Measurements from ENCODE around the gene TIE1. TPM values are rescaled to one million over a fixed set of nuclear protein-coding genes. Genes with fewer than 3 reads are reported as not detected.

The TIE1 gene
- polyA plus RNA-seq, 3 donors: 0.16 TPM; not detected in 2

GRCh38 chr1:43282220-43283195, 18.3 kb upstream of the TIE1 start:
- no peaks in the 10 kb centered on the region for H3K4me1 ChIP-seq (ENCODE audit: control insufficient read depth in 1 of 2, insufficient read depth in 2 of 2, low read length in 2 of 2)
- no peaks in the 10 kb centered on the region for H4K20me1 ChIP-seq (ENCODE audit: insufficient read depth, low read length)
- H3K27me3 Mint-ChIP-seq (ENCODE audit: low read depth in 3 of 3): peaks cover 0 to 5% (median 4%) of the 10 kb centered on the region in 3 donors
- no peaks in the 10 kb centered on the region for H3K36me3 ChIP-seq (replicated peaks in 1 of 2; ENCODE audit: control insufficient read depth in 1 of 2, insufficient read depth in 2 of 2, low read length in 2 of 2)
- intact Hi-C loops (cut with micrococcal nuclease): no loop called here
- TF ChIP-seq CTCF (IDR thresholded peaks at IDR 0.05): no peak
- peaks cover 2% of the 10 kb centered on the region for H3K4me1 Mint-ChIP-seq
- no peaks in the 10 kb centered on the region for H3K9me3 ChIP-seq (replicated peaks in 1 of 2; ENCODE audit: control insufficient read depth in 1 of 2, insufficient read depth in 1 of 2, low read length in 2 of 2)
- H3K4me3 Mint-ChIP-seq: no peak overlapping the region
- no peaks in the 10 kb centered on the region for H3K27me3 ChIP-seq (ENCODE audit: control insufficient read depth in 2 of 2, insufficient read depth in 2 of 2, low read length in 2 of 2)
- no peak overlapping the region for H3K4me3 ChIP-seq (replicated peaks in 1 of 3; ENCODE audit: low read depth in 2 of 3, low read length in 3 of 3)
- WGBS (ENCODE audit: insufficient coverage): 93% methylated on average over 10 of the region's 15 CpGs
- no peaks in the 10 kb centered on the region for H3K9me3 Mint-ChIP-seq
- H3K4me2 ChIP-seq (replicated peaks; ENCODE audit: extremely low read depth, low read length, poor library complexity, severe bottlenecking): no peak overlapping the region
- no peak overlapping the region for H3K27ac ChIP-seq (ENCODE audit: low read depth in 1 of 2, low read length in 2 of 2)
- no peak overlapping the region for H2AFZ ChIP-seq (ENCODE audit: insufficient read depth, low read depth, low read length, poor library complexity, severe bottlenecking)
- H3K27ac Mint-ChIP-seq: no peak overlapping the region
- DNase-seq: no peak
- no peak overlapping the region for H3K9ac ChIP-seq (ENCODE audit: insufficient read depth, low read length, poor library complexity, severe bottlenecking)
- H3K36me3 Mint-ChIP-seq: no peaks in the 10 kb centered on the region
- no peaks in the 10 kb centered on the region for H3K79me2 ChIP-seq (ENCODE audit: insufficient read depth, low read length)

GRCh38 chr1:43284065-43284464, 16.7 kb upstream of the TIE1 start:
- TF ChIP-seq CTCF (IDR thresholded peaks at IDR 0.05): no peak
- Histone ChIP-seq H3K4me2 (replicated peaks; ENCODE audit: extremely low read depth, low read length, poor library complexity, severe bottlenecking) (no peak overlapping the region), H3K4me1 (ENCODE audit: control insufficient read depth in 1 of 2, insufficient read depth in 2 of 2, low read length in 2 of 2) (no peaks in the 10 kb centered on the region), H3K36me3 (replicated peaks in 1 of 2; ENCODE audit: control insufficient read depth in 1 of 2, insufficient read depth in 2 of 2, low read length in 2 of 2) (no peaks in the 10 kb centered on the region), H3K9me3 (replicated peaks in 1 of 2; ENCODE audit: control insufficient read depth in 1 of 2, insufficient read depth in 1 of 2, low read length in 2 of 2) (no peaks in the 10 kb centered on the region), H3K9ac (ENCODE audit: insufficient read depth, low read length, poor library complexity, severe bottlenecking) (no peak overlapping the region), H4K20me1 (ENCODE audit: insufficient read depth, low read length) (no peaks in the 10 kb centered on the region), H2AFZ (ENCODE audit: insufficient read depth, low read depth, low read length, poor library complexity, severe bottlenecking) (no peak overlapping the region), H3K27me3 (ENCODE audit: control insufficient read depth in 2 of 2, insufficient read depth in 2 of 2, low read length in 2 of 2) (no peaks in the 10 kb centered on the region), H3K4me3 (replicated peaks in 1 of 3; ENCODE audit: low read depth in 2 of 3, low read length in 3 of 3) (no peak overlapping the region), H3K27ac (ENCODE audit: low read depth in 1 of 2, low read length in 2 of 2) (no peak overlapping the region), H3K79me2 (ENCODE audit: insufficient read depth, low read length) (no peaks in the 10 kb centered on the region)
- peaks cover 2% of the 10 kb centered on the region for H3K4me1 Mint-ChIP-seq
- intact Hi-C loops (cut with micrococcal nuclease): no loop called here
- no peaks in the 10 kb centered on the region for H3K36me3 Mint-ChIP-seq
- H3K27me3 Mint-ChIP-seq (ENCODE audit: low read depth in 3 of 3): peaks cover 2 to 4% (median 4%) of the 10 kb centered on the region in 3 donors
- no CpG with 5 or more reads among the region's 3 CpGs for WGBS (ENCODE audit: insufficient coverage)
- H3K4me3 Mint-ChIP-seq: no peak overlapping the region
- no peaks in the 10 kb centered on the region for H3K9me3 Mint-ChIP-seq
- no peak overlapping the region for H3K27ac Mint-ChIP-seq
- no peak for DNase-seq

Data from CD14-positive monocyte (primary cell).